Cardiac muscle cell (in vitro differentiated cells and primary cell): ENCODE measurements around the gene SPATA16. TPM values are rescaled to one million over a fixed set of nuclear protein-coding genes. Genes with fewer than 3 reads are reported as not detected.

Experiments
- DNase-seq, 2 donors: peaks; one replicate each; pipeline versions ENCODE4 v3.0.0 to v3.0.0-alpha.2; 2010 to 2017; ENCODE audit warnings: low read depth in 1 of 2, low spot score in 1 of 2
- H3K27ac ChIP-seq: fragments of 200-600 bp; sonication (generic); 2 replicates; pipeline ENCODE4 v1.5.1; 2016
- H3K27me3 ChIP-seq: fragments of 200-600 bp; sonication (generic); 2 replicates; pipeline ENCODE4 v1.6.0; 2016; ENCODE audit warnings: control low read depth
- H3K36me3 ChIP-seq: fragments of 200-600 bp; sonication (generic); 2 replicates; pipeline ENCODE4 v1.5.1; 2016; ENCODE audit warnings: control low read depth
- H3K4me1 ChIP-seq: fragments of 200-600 bp; sonication (generic); 2 replicates; pipeline ENCODE4 v1.8.1; 2017; ENCODE audit warnings: low read depth, mild to moderate bottlenecking, mixed run types
- H3K4me3 ChIP-seq: fragments of 200-600 bp; sonication (generic); 2 replicates; pipeline ENCODE4 v1.5.1; 2016; ENCODE audit warnings: mild to moderate bottlenecking
- H3K9me3 ChIP-seq: fragments of 200-600 bp; sonication (generic); 2 replicates; pipeline ENCODE4 v1.5.1; 2017; ENCODE audit warnings: low read depth, mild to moderate bottlenecking, control low read depth
- polyA plus RNA-seq: library from polyadenylated mRNA; unstranded; fragments of >200 nt; fragmentation: Nextera tagmentation; extraction: Ambion mirVana; gene quantifications from 2 replicates; pipeline ENCODE4 v1.2.1, GENCODE V29; 2016
- total RNA-seq: library from RNA; depleted of rRNA; stranded (reverse); fragments of >200 nt; gene quantifications from 2 replicates; pipeline ENCODE4 v1.2.3, GENCODE V29; 2016
- TF ChIP-seq, protein P1 (sequence below): IDR thresholded peaks from 2 replicates; pipeline ENCODE4 v1.5.1; 2012; ENCODE audit warnings: low read depth, mild to moderate bottlenecking, low read length

The SPATA16 gene
- total and polyA plus RNA-seq, 2 experiments from 2014 or later: not detected

- TF ChIP-seq, protein P1, sequence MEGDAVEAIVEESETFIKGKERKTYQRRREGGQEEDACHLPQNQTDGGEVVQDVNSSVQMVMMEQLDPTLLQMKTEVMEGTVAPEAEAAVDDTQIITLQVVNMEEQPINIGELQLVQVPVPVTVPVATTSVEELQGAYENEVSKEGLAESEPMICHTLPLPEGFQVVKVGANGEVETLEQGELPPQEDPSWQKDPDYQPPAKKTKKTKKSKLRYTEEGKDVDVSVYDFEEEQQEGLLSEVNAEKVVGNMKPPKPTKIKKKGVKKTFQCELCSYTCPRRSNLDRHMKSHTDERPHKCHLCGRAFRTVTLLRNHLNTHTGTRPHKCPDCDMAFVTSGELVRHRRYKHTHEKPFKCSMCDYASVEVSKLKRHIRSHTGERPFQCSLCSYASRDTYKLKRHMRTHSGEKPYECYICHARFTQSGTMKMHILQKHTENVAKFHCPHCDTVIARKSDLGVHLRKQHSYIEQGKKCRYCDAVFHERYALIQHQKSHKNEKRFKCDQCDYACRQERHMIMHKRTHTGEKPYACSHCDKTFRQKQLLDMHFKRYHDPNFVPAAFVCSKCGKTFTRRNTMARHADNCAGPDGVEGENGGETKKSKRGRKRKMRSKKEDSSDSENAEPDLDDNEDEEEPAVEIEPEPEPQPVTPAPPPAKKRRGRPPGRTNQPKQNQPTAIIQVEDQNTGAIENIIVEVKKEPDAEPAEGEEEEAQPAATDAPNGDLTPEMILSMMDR: no peak
- H3K36me3 ChIP-seq: no peaks in the 10 kb centered on the region
- no peak overlapping the region for H3K27ac ChIP-seq
- no peaks in the 10 kb centered on the region for H3K27me3 ChIP-seq
- peaks cover 15% of the 10 kb centered on the region for H3K4me1 ChIP-seq
- no peaks in the 10 kb centered on the region for H3K9me3 ChIP-seq
- no peak overlapping the region for H3K4me3 ChIP-seq
- DNase-seq: no peak
These were observed 136.4 kb downstream of the SPATA16 start for GRCh38 chr3:173004681-173005080.

- Histone ChIP-seq H3K4me3 (no peak overlapping the region), H3K9me3 (no peaks in the 10 kb centered on the region), H3K27ac (no peak overlapping the region), H3K27me3 (no peaks in the 10 kb centered on the region), H3K36me3 (no peaks in the 10 kb centered on the region), H3K4me1 (peaks cover 15% of the 10 kb centered on the region)
- TF ChIP-seq, protein P1: no peak
- no peak for DNase-seq
These were observed 137.1 kb downstream of the SPATA16 start for GRCh38 chr3:173003956-173004355.

GRCh38 chr3:173003471-173003870, 137.6 kb downstream of the SPATA16 start:
- H3K27ac ChIP-seq: no peak overlapping the region
- DNase-seq: no peak
- TF ChIP-seq, protein P1: no peak
- peaks cover 15% of the 10 kb centered on the region for H3K4me1 ChIP-seq
- H3K36me3 ChIP-seq: no peaks in the 10 kb centered on the region
- no peaks in the 10 kb centered on the region for H3K9me3 ChIP-seq
- H3K4me3 ChIP-seq: no peak overlapping the region
- H3K27me3 ChIP-seq: no peaks in the 10 kb centered on the region

DNA sequence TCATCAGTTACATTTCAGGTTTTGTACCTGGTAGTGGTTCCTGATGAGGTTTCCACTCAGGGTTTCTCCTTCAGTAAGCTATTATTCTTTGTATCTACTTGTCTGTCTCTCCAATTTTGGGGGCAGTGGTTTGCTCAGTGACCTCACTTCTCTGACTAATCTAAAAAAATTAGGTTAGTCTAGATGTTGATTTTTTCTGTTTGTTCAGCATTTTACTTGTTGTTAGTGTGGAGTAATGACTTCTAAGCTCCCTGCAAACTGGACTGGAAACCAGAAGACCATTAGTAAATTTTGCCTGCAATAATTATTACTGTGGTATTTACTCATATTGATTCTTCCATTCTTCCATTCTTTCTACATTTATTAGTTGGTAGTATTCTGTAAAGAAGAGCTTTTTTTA, 139.4 kb downstream of the SPATA16 start:
- TF ChIP-seq, protein P1: no peak
- Histone ChIP-seq H3K9me3 (no peaks in the 10 kb centered on the region), H3K4me1 (peaks cover 7% of the 10 kb centered on the region)

DNA sequence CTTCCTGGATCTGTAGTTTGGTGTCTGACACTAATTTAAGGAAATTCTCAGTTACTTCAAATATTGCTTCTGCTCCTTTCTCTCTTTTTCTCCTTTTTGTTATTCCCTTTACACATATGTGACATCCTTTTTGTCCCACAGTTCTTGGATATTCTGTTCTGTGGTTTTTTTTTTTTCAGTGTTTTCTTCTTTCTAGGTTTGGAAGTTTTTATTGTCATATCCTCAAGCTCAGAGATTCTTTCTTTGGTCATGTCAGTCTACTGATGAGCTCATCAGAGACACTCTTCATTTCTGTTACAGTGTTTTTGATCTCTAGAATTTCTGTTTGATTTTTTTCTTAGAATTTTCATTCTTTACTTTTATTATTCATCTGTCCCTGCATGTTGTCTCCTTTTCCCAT, 140.5 kb downstream of the SPATA16 start:
- Histone ChIP-seq H3K27me3 (no peaks in the 10 kb centered on the region), H3K4me3 (no peak overlapping the region), H3K36me3 (no peaks in the 10 kb centered on the region), H3K9me3 (no peaks in the 10 kb centered on the region), H3K4me1 (no peaks in the 10 kb centered on the region), H3K27ac (no peak overlapping the region)
- DNase-seq: no peak
- TF ChIP-seq, protein P1: no peak

More for the DNA sequence above, 139.4 kb downstream of the SPATA16 start:
- no peak for DNase-seq
- Histone ChIP-seq H3K4me3 (no peak overlapping the region), H3K27me3 (no peaks in the 10 kb centered on the region), H3K27ac (no peak overlapping the region), H3K36me3 (no peaks in the 10 kb centered on the region)

- Histone ChIP-seq H3K27me3 (no peaks in the 10 kb centered on the region), H3K27ac (no peak overlapping the region), H3K4me1 (peaks cover 5% of the 10 kb centered on the region), H3K4me3 (no peak overlapping the region), H3K36me3 (no peaks in the 10 kb centered on the region), H3K9me3 (no peaks in the 10 kb centered on the region)
- no peak for DNase-seq
- TF ChIP-seq, protein P1: no peak
These were observed 147.6 kb downstream of the SPATA16 start for GRCh38 chr3:172993412-172993811.
